Measurements from ENCODE around the gene CDH24. TPM values are rescaled to one million over a fixed set of nuclear protein-coding genes. Genes with fewer than 3 reads are reported as not detected.

The CDH24 gene
- total and polyA plus RNA-seq, 2 of the 13 experiments (the other 11 are each of a cell fraction or from before 2014, with no cell fraction given), result 0.69 to 0.99 TPM

GRCh38 chr14:23033801-23034497, 23.4 kb downstream of the CDH24 start (continued):
- TF ChIP-seq, protein P1, sequence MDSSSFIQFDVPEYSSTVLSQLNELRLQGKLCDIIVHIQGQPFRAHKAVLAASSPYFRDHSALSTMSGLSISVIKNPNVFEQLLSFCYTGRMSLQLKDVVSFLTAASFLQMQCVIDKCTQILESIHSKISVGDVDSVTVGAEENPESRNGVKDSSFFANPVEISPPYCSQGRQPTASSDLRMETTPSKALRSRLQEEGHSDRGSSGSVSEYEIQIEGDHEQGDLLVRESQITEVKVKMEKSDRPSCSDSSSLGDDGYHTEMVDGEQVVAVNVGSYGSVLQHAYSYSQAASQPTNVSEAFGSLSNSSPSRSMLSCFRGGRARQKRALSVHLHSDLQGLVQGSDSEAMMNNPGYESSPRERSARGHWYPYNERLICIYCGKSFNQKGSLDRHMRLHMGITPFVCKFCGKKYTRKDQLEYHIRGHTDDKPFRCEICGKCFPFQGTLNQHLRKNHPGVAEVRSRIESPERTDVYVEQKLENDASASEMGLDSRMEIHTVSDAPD (CRISPR knock-in tag; IDR thresholded peaks at IDR 0.05), result no peak
- TF ChIP-seq ZNF577 (CRISPR knock-in tag; IDR thresholded peaks at IDR 0.05; ENCODE audit: borderline replicate concordance, low read depth) (no peak), NFIB (CRISPR knock-in tag; IDR thresholded peaks at IDR 0.05; ENCODE audit: borderline replicate concordance) (no peak), RBFOX2 (IDR thresholded peaks at IDR 0.05; ENCODE audit: low read depth, low read length) (no peak), CENPBD1 (CRISPR knock-in tag; IDR thresholded peaks at IDR 0.05; ENCODE audit: borderline replicate concordance, low read depth) (no peak), HOXA3 (CRISPR knock-in tag; IDR thresholded peaks at IDR 0.05) (no peak), ZNF850 (CRISPR knock-in tag; conservative IDR thresholded peaks at IDR 0.05) (no peak), SMAD1 (CRISPR knock-in tag; IDR thresholded peaks at IDR 0.05; ENCODE audit: borderline replicate concordance, low read depth) (no peak), ZBTB20 (CRISPR knock-in tag; IDR thresholded peaks at IDR 0.05; ENCODE audit: borderline replicate concordance, low read depth) (no peak), TMF1 (CRISPR knock-in tag; IDR thresholded peaks at IDR 0.05; ENCODE audit: low read depth) (no peak)
- TF ChIP-seq, protein P2, sequence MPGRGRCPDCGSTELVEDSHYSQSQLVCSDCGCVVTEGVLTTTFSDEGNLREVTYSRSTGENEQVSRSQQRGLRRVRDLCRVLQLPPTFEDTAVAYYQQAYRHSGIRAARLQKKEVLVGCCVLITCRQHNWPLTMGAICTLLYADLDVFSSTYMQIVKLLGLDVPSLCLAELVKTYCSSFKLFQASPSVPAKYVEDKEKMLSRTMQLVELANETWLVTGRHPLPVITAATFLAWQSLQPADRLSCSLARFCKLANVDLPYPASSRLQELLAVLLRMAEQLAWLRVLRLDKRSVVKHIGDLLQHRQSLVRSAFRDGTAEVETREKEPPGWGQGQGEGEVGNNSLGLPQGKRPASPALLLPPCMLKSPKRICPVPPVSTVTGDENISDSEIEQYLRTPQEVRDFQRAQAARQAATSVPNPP (CRISPR knock-in tag; IDR thresholded peaks at IDR 0.05), result no peak
